OCI-LY1 (cell line): ENCODE data around the gene SP140.
"Not testable (repeated sequence)": the region's sequence is repeated elsewhere in the genome, so short reads cannot be mapped to it uniquely, and the experiment has no call there.

ENCODE experiments used
- H2AFZ ChIP-seq: fragments of 200-600 bp; sonication (generic), shearing (Covaris generic); 2 replicates; pipeline ENCODE4 v1.6.0; 2014; ENCODE audit warnings: antibody characterized with exemption, mild to moderate bottlenecking, low read length
- H3F3A ChIP-seq: fragments of 200-600 bp; sonication (generic), shearing (Covaris generic); 2 replicates; pipeline ENCODE4 v1.6.0; 2014; ENCODE audit warnings: mild to moderate bottlenecking, antibody characterized with exemption, low read length, moderate library complexity; ENCODE audit not compliant: insufficient read depth
- H3K27ac ChIP-seq: fragments of 200-600 bp; sonication (generic); 2 replicates; pipeline ENCODE4 v1.5.1; 2014; ENCODE audit warnings: low read length, mixed run types, mild to moderate bottlenecking, low read depth; ENCODE audit not compliant: poor library complexity, severe bottlenecking
- H3K27me3 ChIP-seq: fragments of 200-600 bp; sonication (generic); 2 replicates; pipeline ENCODE4 v1.6.0; 2014; ENCODE audit warnings: antibody characterized with exemption, mild to moderate bottlenecking, low read length, moderate library complexity; ENCODE audit not compliant: insufficient read depth
- H3K36me3 ChIP-seq: fragments of 200-600 bp; sonication (generic); 2 replicates; pipeline ENCODE4 v1.6.1; 2014; ENCODE audit warnings: mild to moderate bottlenecking, antibody characterized with exemption, low read length, moderate library complexity, mixed read lengths; ENCODE audit not compliant: insufficient read depth
- H3K4me1 ChIP-seq: fragments of 200-600 bp; sonication (generic); 2 replicates; pipeline ENCODE4 v1.5.1; 2014; ENCODE audit warnings: mild to moderate bottlenecking, low read length, moderate library complexity; ENCODE audit not compliant: insufficient read depth, severe bottlenecking
- H3K4me2 ChIP-seq: fragments of 200-600 bp; sonication (generic), shearing (Covaris generic); 2 replicates; pipeline ENCODE4 v1.6.1; 2014; ENCODE audit warnings: low read length
- H3K4me3 ChIP-seq: fragments of 200-600 bp; sonication (generic); 2 replicates; pipeline ENCODE4 v1.5.1; 2014; ENCODE audit warnings: low read length, low read depth, mild to moderate bottlenecking, mixed read lengths; ENCODE audit not compliant: poor library complexity, severe bottlenecking
- H3K79me2 ChIP-seq: fragments of 200-600 bp; shearing (Covaris generic); 2 replicates; pipeline ENCODE4 v1.6.1; 2016; ENCODE audit warnings: mixed run types, low read length, mixed read lengths; ENCODE audit not compliant: insufficient read depth
- H3K9ac ChIP-seq: fragments of 200-600 bp; sonication (generic), shearing (Covaris generic); 2 replicates; pipeline ENCODE4 v1.6.1; 2014; ENCODE audit warnings: mild to moderate bottlenecking, low read length, mixed read lengths
- H3K9me2 ChIP-seq: fragments of 200-600 bp; sonication (generic), shearing (Covaris generic); 2 replicates; pipeline ENCODE4 v1.6.1; 2014; ENCODE audit warnings: low read depth, mild to moderate bottlenecking, low read length, mixed read lengths
- H3K9me3 ChIP-seq: fragments of 200-600 bp; shearing (Covaris generic); 2 replicates; pipeline ENCODE4 v1.6.1; 2014; ENCODE audit warnings: low read length, mixed read lengths
- H4K20me1 ChIP-seq: fragments of 200-600 bp; sonication (generic), shearing (Covaris generic); 2 replicates; pipeline ENCODE4 v1.6.0; 2016; ENCODE audit warnings: mild to moderate bottlenecking, low read length; ENCODE audit not compliant: insufficient read depth
- EZH2 ChIP-seq: fragments of 200-600 bp; sonication (generic), shearing (Covaris generic); IDR thresholded peaks from 2 replicates; pipeline ENCODE4 v1.8.0; 2017; ENCODE audit warnings: borderline replicate concordance, mixed run types, mild to moderate bottlenecking, antibody characterized with exemption, low read length, moderate library complexity, mixed read lengths
- TF ChIP-seq, protein P1 (sequence below): fragments of 200-600 bp; sonication (generic), shearing (Covaris generic); IDR thresholded peaks from 2 replicates; pipeline ENCODE4 v1.5.1; 2017; ENCODE audit warnings: mild to moderate bottlenecking, antibody characterized with exemption, low read length, moderate library complexity, mixed read lengths

Gene SP140

DNA sequence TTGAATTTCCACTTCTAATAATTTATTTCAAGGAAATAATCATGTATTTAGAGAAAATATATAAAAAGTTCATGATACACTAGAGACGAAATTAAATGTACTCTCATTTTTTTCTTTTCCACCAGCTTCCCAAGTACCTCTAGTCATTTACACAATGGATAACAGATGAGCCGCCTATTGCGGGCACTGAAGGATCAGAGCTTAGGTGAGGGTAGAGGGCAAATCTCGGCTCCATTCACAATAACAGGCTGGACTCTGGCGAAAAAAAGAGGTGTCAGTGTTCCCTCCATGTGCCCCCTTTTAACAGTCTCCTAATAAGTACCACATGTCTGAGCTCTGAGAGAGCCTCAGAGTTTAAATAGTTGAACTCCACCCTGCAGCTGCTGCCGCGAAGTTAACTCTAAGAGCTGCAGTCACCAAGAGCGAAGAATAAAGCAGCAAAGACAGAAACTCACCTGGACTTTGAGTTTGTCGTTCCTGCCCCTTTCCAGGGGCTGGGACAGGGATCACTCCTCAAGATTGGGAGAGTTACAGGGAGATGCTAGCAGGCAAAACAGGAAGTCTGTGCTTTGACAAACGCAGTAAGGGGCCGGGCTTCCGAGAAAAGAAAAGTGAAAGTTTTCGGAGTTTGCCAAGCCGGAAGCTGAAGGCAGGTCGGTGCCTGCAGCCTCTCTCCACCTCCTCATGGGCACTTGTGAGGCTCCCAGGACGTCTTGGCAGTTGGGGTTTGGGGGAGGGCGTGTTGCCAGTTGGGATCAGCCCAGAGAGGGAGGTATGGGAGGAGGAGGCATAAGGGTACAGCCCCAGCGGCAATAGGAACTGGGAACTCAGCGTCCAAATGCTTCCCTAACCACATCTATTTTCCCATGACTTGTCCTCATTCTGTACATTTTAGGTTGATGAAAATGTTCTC, 5.9 kb upstream of the SP140 start, which contains the start of gene SP110:
TSS of gene SP110 (minus strand) at position 566 of the 913 bp plus-strand sequence. CDS start 3,057 bp downstream, outside the sequence.
- Histone ChIP-seq H3K36me3 (peaks cover 36% of the 10 kb centered on the region), H3K27ac (peak within 1 kb of the TSS; percentile 85), H3K4me2 (peak within 1 kb of the TSS; percentile 84), H4K20me1 (no peaks in the 10 kb centered on the region), H2AFZ (no peak within 1 kb of the TSS), H3K9ac (peak within 1 kb of the TSS; percentile 83), H3K79me2 (peaks cover 22% of the 10 kb centered on the region), H3K9me3 (no peaks in the 10 kb centered on the region), H3K27me3 (no peaks in the 10 kb centered on the region), H3K9me2 (no peaks in the 10 kb centered on the region), H3K4me1 (peaks cover 65% of the 10 kb centered on the region), H3K4me3 (peak within 1 kb of the TSS; percentile 81), H3F3A (no peaks in the 10 kb centered on the region)
- TF ChIP-seq, protein P1, sequence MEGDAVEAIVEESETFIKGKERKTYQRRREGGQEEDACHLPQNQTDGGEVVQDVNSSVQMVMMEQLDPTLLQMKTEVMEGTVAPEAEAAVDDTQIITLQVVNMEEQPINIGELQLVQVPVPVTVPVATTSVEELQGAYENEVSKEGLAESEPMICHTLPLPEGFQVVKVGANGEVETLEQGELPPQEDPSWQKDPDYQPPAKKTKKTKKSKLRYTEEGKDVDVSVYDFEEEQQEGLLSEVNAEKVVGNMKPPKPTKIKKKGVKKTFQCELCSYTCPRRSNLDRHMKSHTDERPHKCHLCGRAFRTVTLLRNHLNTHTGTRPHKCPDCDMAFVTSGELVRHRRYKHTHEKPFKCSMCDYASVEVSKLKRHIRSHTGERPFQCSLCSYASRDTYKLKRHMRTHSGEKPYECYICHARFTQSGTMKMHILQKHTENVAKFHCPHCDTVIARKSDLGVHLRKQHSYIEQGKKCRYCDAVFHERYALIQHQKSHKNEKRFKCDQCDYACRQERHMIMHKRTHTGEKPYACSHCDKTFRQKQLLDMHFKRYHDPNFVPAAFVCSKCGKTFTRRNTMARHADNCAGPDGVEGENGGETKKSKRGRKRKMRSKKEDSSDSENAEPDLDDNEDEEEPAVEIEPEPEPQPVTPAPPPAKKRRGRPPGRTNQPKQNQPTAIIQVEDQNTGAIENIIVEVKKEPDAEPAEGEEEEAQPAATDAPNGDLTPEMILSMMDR, result no peak
- no peak for TF ChIP-seq EZH2

DNA sequence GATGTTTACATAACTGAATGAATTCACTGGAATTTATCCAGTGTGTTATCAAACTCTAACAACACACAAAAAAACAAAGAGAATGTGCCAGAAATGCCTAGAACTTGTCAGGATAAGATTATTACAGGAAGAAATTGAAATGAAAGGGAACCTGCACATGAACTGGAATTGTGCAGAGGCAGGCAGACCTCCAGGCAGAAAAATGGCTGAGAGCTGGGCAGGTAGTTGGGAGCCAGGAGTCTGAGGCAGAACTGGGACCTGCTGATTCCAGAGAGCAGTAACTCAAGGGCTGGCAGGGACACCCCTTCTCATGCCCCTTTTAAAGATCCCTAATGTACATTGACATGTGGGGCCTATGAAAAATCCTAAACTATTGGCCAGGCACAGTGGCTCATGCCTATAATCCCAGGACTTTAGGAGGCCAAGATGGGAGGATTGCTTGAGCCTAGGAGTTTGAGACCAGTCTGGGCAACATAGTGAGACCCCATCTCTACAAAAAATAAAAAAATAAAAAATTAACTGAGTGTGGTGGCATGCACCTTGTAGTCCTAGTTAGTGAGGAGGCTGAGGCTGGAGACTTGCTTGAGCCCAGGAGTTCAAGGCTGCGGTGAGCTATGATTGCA, 5.1 kb upstream of the SP140 start:
- Histone ChIP-seq H2AFZ (no peak overlapping the region), H3K27ac (peak overlapping the region; percentile 85)

DNA sequence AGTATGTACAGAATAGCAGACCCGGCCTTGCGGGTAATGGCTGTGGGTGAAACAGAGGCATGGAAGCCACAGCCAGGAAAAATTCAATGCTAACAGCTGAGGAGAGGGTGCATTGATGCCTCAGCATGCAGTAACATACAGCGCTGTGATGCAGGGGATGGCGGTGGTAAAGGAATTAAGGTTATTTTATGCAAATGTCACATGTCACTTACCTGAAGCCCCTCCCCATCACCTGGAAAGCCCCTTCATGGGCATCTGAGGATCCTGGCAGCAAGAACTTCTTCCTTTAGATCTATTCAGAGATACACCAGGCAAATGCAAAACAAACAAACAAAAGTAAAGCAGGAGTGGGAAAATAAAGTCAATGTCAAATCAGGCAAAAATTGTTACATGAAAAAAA, 4.0 kb upstream of the SP140 start:
- peaks cover 83% of the 10 kb centered on the region for H3K4me1 ChIP-seq
- no peaks in the 10 kb centered on the region for H3K9me3 ChIP-seq
- no peak for TF ChIP-seq EZH2
- TF ChIP-seq, protein P1, result no peak
- H2AFZ ChIP-seq, result no peak overlapping the region
- H4K20me1 ChIP-seq, result no peaks in the 10 kb centered on the region
- H3K9me2 ChIP-seq, result no peaks in the 10 kb centered on the region
- no peak overlapping the region; the same call in 1 of the 2 replicates for H3K9ac ChIP-seq
- H3F3A ChIP-seq, result 0 out of 2 replicates have a peak, but pooled peaks cover 4% of the 10 kb centered on the region
- no peak overlapping the region for H3K4me3 ChIP-seq
- H3K4me2 ChIP-seq, result peak overlapping the region; percentile 53
- H3K36me3 ChIP-seq, result peaks cover 18% of the 10 kb centered on the region
- H3K27me3 ChIP-seq, result no peaks in the 10 kb centered on the region
- peaks cover 22% of the 10 kb centered on the region for H3K79me2 ChIP-seq
- H3K27ac ChIP-seq, result peak overlapping the region; percentile 85

More for the DNA sequence above, 5.1 kb upstream of the SP140 start:
- peak overlapping the region; percentile 83 for H3K9ac ChIP-seq
- no peaks in the 10 kb centered on the region for H3K27me3 ChIP-seq
- H3K4me2 ChIP-seq, result peak overlapping the region; percentile 84
- peak overlapping the region; percentile 81 for H3K4me3 ChIP-seq
- H4K20me1 ChIP-seq, result no peaks in the 10 kb centered on the region
- H3K9me3 ChIP-seq, result no peaks in the 10 kb centered on the region
- no peaks in the 10 kb centered on the region for H3K9me2 ChIP-seq
- H3K79me2 ChIP-seq, result peaks cover 22% of the 10 kb centered on the region
- peaks cover 28% of the 10 kb centered on the region for H3K36me3 ChIP-seq
- peaks cover 73% of the 10 kb centered on the region for H3K4me1 ChIP-seq
- no peaks in the 10 kb centered on the region for H3F3A ChIP-seq
- TF ChIP-seq, protein P1, result no peak
- TF ChIP-seq EZH2, result no peak

DNA sequence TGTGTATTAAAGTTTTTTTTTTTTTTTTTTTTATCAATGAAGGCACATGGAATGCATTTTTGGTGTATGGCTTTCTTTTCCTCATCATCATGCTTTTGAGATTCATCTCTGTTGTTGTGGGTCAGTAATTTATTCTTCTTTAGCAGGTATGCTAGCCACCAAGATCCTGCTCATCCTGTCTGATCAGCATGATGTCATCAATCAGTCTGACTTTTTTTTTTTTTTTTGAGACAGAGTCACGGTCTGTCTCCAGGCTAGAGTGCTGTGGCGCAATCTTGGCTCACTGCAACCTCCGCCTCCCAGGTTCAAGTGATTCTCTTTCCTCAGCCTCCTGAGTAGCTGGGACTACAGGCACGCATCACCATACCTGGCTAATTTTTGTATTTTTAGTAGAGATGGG, 2.7 kb upstream of the SP140 start:
- not testable (repeated sequence) for H4K20me1 ChIP-seq, H3K36me3 ChIP-seq, H3K9ac ChIP-seq, H3K4me3 ChIP-seq, H3F3A ChIP-seq, H3K9me3 ChIP-seq, H3K9me2 ChIP-seq, H3K27me3 ChIP-seq, H3K4me2 ChIP-seq, H2AFZ ChIP-seq
- Histone ChIP-seq H3K79me2 (peaks cover 19% of the 10 kb centered on the region), H3K27ac (peak overlapping the region; percentile 85), H3K4me1 (peaks cover 88% of the 10 kb centered on the region)
